Measurements from ENCODE around the gene VEGFA. TPM values are rescaled to one million over a fixed set of nuclear protein-coding genes. Genes with fewer than 3 reads are reported as not detected.

The VEGFA gene
- total RNA-seq, 2 experiments from 2014 or later = 64.6 to 72.8 TPM

DNA sequence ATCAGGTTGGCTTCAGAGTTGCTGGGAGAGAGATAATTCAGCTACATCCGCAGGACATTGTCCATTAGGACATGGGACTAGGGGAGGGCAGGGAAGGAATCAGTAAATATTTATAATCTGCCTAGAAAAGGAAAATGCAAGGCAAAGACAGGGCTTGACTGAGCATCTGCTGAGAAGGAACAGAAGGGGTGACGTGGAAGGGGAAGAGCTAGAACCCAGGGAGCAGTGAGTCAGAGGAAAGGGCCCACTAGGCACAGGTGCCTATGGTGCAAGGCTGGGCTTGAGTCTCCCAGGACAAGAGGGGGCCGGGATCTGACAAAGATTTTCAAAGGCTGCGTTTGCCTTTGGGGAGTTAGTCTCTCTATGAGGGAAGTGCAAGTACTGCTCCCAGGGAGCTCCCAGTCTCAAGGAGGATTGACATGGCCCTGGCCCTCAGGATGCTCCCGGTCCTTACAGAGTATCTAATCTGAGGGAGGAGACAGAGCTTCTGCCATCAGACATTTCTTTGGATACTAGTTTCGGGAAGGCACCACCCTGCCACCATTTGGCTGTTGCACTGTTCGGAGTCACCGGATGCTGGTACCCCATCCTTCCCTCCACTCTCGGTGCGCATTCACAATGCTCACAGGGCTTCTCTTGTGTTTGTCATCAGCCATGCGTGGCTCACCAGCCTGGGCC, 21.9 kb downstream of the VEGFA start:
- Mint-ChIP-seq H3K36me3 (ENCODE audit: low read depth) (no peaks in the 10 kb centered on the region), H3K27ac (no peak overlapping the region), H3K27me3 (no peaks in the 10 kb centered on the region), H3K9me3 (ENCODE audit: low read depth) (no peaks in the 10 kb centered on the region), H3K4me1 (no peaks in the 10 kb centered on the region), H3K4me3 (no peak overlapping the region)
- no peak for ATAC-seq
- DNase-seq = no peak
- ChIA-PET POLR2A (no interaction called here), CTCF (no interaction called here)
- intact Hi-C loops (cut with DNase I, micrococcal nuclease) = no loop called here

DNA sequence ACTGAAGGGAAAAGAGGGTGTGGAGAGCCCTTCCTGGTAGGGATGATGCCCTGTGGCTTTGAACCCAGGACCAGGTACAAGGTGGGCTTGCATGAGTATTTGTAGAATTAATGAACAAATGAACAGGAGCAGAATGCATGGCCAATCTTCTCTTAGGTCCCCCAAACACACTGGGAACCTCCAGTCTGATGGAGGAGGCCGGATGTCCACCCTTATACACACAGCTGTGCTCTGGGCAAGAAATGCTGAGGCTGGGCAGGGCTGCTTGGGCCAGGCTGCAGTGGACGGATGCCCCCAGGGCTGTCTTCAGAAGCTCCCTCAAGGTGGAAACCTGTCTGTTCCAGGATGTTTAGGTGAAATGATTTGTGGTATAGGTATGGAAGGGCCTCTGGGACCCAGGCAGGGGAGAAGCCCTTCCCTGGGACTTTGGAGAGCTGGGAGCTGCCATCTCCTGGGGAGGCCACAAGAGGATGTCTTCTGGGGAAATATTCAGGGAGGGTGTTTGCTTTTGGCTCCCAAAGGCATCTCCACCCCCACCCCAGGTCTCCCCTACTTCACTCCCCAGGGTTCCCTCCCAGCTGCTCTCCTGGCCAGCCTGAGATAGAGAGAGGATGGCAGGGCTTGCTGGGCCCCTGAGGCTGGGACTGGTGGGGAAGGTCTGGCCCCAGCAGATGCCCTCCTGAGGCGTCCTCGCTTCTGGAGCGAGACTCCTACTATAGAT, 23.3 kb downstream of the VEGFA start:
- no peaks in the 10 kb centered on the region for H3K27me3 Mint-ChIP-seq
- DNase-seq = no peak
- intact Hi-C loops (cut with DNase I, micrococcal nuclease) = no loop called here
- H3K4me1 Mint-ChIP-seq = no peaks in the 10 kb centered on the region
- no peak overlapping the region for H3K4me3 Mint-ChIP-seq
- ATAC-seq = no peak
- POLR2A ChIA-PET = no interaction called here
- no peak overlapping the region for H3K27ac Mint-ChIP-seq
- CTCF ChIA-PET = interaction anchor here (1.1 kb wide), 1 partner anchor 14 kb away, joined by 3 read pairs; no protein-coding TSS in a partner anchor
- no peaks in the 10 kb centered on the region for H3K36me3 Mint-ChIP-seq (ENCODE audit: low read depth)
- H3K9me3 Mint-ChIP-seq (ENCODE audit: low read depth) = no peaks in the 10 kb centered on the region

DNA sequence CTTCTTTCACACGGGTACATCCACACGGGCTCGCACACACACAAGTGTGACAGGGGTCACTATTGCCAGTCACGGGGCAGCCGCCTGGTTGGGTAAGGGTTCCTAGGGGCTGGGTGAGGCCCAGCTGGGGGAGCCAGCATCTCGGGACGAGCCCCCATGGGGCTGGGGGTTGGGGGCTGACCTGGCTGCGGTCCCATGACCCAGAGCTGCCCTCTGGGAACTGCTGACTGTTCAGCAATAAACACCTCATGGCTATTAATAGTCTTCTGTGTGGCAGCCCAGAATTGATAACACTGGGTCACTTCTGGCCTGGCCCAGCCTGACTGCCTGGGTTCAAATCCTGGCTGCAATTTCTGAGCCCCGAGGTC, 23.8 kb downstream of the VEGFA start:
- Mint-ChIP-seq H3K27me3 (no peaks in the 10 kb centered on the region), H3K27ac (no peak overlapping the region), H3K4me3 (no peak overlapping the region), H3K4me1 (no peaks in the 10 kb centered on the region), H3K9me3 (ENCODE audit: low read depth) (no peaks in the 10 kb centered on the region), H3K36me3 (ENCODE audit: low read depth) (no peaks in the 10 kb centered on the region)
- ChIA-PET POLR2A (no interaction called here), CTCF (interaction anchor here (1.0 to 1.1 kb wide), 2 partner anchors 13 to 157 kb away, joined by 3 to 4 read pairs; no protein-coding TSS in a partner anchor)
- DNase-seq (no peak), ATAC-seq (no peak)
- intact Hi-C loops (cut with DNase I, micrococcal nuclease) = no loop called here

DNA sequence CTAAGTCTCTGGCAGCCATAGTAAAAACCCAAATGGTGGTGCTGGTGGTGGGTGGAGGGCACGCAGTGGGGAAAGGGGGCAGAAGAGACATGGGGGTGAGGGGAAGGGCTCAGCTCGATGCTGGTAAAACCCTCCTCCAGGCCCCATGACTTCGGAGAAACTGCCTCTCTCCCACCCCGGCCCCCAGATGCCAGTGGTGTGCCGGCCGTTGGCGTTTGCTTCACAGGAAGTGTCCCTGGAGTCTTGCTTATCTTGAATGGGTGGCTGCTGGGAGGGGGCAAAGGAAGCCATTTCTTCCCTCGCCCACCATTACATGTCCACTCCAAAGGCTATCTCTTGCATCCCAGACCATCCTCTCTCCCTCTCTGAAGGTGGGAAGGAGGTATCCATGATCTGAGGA, 25.4 kb downstream of the VEGFA start:
- intact Hi-C loops (cut with DNase I, micrococcal nuclease) = no loop called here
- Mint-ChIP-seq H3K4me1 (peaks cover 3% of the 10 kb centered on the region), H3K27ac (no peak overlapping the region), H3K27me3 (no peaks in the 10 kb centered on the region), H3K4me3 (no peak overlapping the region), H3K36me3 (ENCODE audit: low read depth) (no peaks in the 10 kb centered on the region), H3K9me3 (ENCODE audit: low read depth) (no peaks in the 10 kb centered on the region)
- ChIA-PET POLR2A (no interaction called here), CTCF (no interaction called here)
- ATAC-seq (no peak), DNase-seq (no peak)

DNA sequence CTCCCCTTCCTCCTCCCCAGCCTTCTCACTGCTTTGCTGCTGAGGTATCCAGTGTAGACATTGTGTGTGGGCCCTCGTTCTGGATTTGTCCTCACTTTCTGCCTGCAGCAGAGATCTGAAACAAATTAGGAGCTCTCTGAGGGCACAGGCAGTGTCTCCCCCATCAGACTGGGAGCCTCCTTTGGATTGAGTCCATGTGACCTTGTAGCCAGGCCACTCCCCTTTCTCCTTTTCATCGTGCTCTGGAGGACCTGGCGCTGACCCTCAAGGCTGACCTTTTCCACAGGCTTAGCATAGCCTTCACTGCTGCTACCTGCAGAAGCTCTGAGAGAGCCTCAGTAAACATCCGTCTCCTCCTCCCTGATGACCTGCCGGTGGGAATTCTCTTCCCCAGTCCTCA, 26.2 kb downstream of the VEGFA start:
- intact Hi-C loops (cut with DNase I, micrococcal nuclease) = no loop called here
- Mint-ChIP-seq H3K4me1 (peaks cover 3% of the 10 kb centered on the region), H3K9me3 (ENCODE audit: low read depth) (no peaks in the 10 kb centered on the region), H3K36me3 (ENCODE audit: low read depth) (no peaks in the 10 kb centered on the region), H3K4me3 (no peak overlapping the region), H3K27ac (no peak overlapping the region), H3K27me3 (no peaks in the 10 kb centered on the region)
- ATAC-seq (no peak), DNase-seq (no peak)
- ChIA-PET POLR2A (no interaction called here), CTCF (no interaction called here)

DNA sequence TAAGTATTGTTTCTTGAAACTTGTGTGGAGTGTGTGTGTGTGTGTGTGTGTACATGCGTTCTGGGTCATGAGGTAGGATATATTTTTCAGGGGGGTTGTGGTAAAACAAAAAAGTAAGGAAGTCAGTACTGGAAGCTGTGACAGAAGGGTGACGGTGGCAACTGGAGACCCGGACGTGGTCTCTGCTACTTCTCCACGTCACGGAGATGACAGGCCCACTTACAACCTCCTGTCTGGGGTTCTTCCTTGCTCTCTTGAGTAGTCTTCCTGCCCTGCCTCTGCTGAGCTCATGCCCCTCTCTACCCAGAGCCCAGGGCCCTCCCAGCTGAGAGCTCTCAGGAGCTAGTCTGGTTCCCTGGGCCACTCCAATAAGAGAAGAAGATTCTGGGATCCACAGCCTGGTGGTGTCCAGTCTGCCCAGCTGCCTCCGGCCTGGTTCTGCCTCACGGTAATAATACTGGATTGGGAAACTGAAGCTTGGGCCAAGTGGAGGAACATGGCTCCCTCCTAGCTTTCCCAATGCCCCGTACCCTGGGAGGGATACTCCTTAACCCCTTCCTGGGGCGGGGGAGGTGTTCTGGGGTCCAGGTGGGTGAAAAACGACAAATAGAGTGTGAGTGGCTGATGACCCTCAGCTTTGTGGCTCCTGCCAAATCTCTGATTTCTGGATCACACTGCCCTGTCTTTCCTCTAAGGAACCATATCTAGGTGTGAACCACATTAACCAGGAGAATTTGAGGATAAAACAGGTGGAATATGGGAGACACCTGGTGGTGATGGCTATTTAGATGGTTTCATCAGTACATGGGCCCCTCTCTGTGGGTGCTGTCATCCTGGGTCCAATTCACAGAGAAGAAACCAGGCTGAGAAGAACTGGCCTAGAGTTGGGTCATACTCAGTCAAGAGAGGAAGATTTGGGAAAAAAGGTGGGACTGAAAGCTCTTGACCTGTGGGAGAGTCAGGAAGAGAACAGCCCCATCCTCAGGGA, 27.2 kb downstream of the VEGFA start:
- no peaks in the 10 kb centered on the region for H3K9me3 Mint-ChIP-seq (ENCODE audit: low read depth)
- peaks cover 3% of the 10 kb centered on the region for H3K4me1 Mint-ChIP-seq
- POLR2A ChIA-PET = no interaction called here
- H3K27ac Mint-ChIP-seq = no peak overlapping the region
- H3K36me3 Mint-ChIP-seq (ENCODE audit: low read depth) = no peaks in the 10 kb centered on the region
- DNase-seq = no peak
- intact Hi-C loops (cut with DNase I, micrococcal nuclease) = no loop called here
- no peaks in the 10 kb centered on the region for H3K27me3 Mint-ChIP-seq
- no peak overlapping the region for H3K4me3 Mint-ChIP-seq
- no peak for ATAC-seq
- CTCF ChIA-PET = interaction anchor here (0.6 to 0.7 kb wide), 2 partner anchors 241 to 283 kb away, joined by 3 read pairs; no protein-coding TSS in a partner anchor

DNA sequence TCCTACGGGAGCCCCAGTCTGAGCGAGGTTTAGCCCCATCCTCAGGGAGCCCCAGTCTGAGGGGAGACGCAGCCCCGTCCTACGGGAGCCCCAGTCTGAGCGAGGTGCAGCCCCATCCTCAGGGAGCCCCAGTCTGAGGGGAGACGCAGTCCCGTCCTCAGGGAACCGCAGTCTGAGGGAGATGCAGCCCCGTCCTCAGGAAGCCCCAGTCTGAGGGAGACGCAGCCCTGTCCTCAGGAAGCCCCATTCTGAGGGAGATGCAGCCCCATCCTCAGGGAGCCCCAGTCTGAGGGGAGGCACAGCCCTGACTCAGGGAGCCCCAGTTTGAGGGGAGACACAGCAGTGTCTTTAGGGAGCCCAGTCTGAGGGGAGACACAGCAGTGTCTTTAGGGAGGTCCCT, 27.9 kb downstream of the VEGFA start:
- Mint-ChIP-seq H3K9me3 (ENCODE audit: low read depth) (no peaks in the 10 kb centered on the region), H3K4me1 (peaks cover 3% of the 10 kb centered on the region), H3K36me3 (ENCODE audit: low read depth) (no peaks in the 10 kb centered on the region), H3K4me3 (no peak overlapping the region), H3K27ac (no peak overlapping the region), H3K27me3 (no peaks in the 10 kb centered on the region)
- ATAC-seq = no peak
- no peak for DNase-seq
- intact Hi-C loops (cut with DNase I, micrococcal nuclease) = no loop called here
- ChIA-PET POLR2A (no interaction called here), CTCF (no interaction called here)

DNA sequence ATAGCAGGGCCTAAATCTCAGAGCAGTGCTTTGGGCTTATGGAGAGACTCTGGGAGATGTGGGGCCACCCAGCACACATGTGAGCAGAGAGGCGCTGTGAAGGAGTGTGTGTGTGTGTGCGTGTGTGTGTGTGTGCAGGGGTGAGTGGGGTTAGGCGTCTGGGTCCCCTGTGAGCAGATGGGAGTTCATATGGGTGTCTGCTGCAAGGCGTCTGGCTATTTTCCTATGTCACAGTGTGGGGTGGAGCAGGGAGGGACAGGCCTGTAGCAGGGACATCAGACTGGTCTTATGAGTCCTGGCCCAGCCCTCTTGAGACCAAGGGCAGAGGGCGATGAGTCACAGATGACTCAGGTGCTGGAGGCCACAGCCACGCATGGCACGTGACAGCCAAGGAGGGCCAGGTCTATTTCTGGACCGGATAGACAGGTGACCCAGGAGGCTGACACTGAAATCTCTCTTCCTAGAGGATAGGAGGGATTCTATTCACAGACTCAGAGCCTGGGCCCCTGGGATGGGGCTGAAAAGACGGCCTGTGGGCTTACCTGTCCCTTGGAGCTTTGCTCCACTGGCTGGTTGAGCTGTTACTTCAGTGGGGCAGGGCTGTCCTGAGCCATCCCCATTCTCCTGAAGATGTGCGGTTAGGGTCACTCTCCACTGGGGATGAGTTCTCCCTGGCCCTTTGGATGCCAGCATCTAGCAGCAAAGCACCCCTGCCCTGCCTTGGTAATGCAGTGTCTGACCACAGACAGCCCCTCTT, 28.9 kb downstream of the VEGFA start:
- ChIA-PET CTCF (interaction anchor here (1.3 kb wide), 1 partner anchor 25 kb away, joined by 4 read pairs; no protein-coding TSS in a partner anchor), POLR2A (interaction anchor here (0.7 kb wide), 1 partner anchor 152 kb away, joined by 3 read pairs; no protein-coding TSS in a partner anchor)
- Mint-ChIP-seq H3K36me3 (ENCODE audit: low read depth) (no peaks in the 10 kb centered on the region), H3K9me3 (ENCODE audit: low read depth) (no peaks in the 10 kb centered on the region), H3K27me3 (no peaks in the 10 kb centered on the region), H3K4me1 (peaks cover 3% of the 10 kb centered on the region), H3K4me3 (no peak overlapping the region), H3K27ac (no peak overlapping the region)
- ATAC-seq = peak; percentile 71
- intact Hi-C loops (cut with DNase I, micrococcal nuclease) = no loop called here
- DNase-seq = peak; percentile 47

DNA sequence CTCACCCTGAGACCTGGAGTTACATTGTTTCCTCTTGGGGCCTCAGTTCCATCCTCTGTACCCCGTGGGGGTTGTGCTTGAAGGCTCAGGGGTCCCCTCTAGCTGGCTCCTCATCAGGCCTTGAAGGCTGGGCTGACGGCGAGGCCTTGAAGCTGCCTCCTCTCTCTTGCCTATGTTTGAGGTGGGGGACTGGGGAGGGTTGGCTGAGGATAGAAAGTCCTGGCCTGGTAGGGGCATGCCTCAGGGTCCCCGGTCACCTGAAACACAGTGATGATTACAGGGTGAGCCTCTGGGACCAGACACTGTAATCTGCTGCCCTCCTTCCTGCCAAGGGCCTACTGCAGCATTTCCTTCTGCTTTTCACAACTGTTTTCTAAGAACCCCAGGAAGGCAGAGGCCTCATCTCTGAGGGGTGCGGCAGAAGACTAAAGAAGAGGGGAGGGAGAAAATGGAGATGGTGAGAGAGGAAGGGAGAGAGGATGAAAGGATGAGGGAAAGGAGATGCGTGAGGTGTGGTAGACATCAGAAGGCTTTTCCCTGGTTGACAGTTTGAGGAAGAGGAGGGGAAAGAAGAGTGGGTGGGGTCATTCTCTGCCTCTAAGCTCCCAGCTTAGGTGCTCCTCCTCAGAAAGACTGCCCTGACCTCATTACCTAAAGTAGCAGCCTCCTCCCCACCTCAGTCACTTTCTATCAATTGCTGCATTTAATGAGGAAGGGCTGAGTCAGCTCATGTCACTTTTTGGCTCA, 29.7 kb downstream of the VEGFA start:
- peaks cover 5% of the 10 kb centered on the region for H3K4me1 Mint-ChIP-seq
- no peaks in the 10 kb centered on the region for H3K36me3 Mint-ChIP-seq (ENCODE audit: low read depth)
- H3K4me3 Mint-ChIP-seq = no peak overlapping the region
- intact Hi-C loops (cut with DNase I, micrococcal nuclease) = no loop called here
- no peaks in the 10 kb centered on the region for H3K27me3 Mint-ChIP-seq
- no peaks in the 10 kb centered on the region for H3K9me3 Mint-ChIP-seq (ENCODE audit: low read depth)
- no peak for DNase-seq
- ATAC-seq = no peak
- POLR2A ChIA-PET = interaction anchor here (0.7 kb wide), 1 partner anchor 151 kb away, joined by 3 read pairs; no protein-coding TSS in a partner anchor
- CTCF ChIA-PET = interaction anchor here (0.7 to 1.3 kb wide), 3 partner anchors 26 to 786 kb away, joined by 3 to 4 read pairs (median 3); partner anchors contain the start of gene KLHDC3
- no peak overlapping the region for H3K27ac Mint-ChIP-seq

DNA sequence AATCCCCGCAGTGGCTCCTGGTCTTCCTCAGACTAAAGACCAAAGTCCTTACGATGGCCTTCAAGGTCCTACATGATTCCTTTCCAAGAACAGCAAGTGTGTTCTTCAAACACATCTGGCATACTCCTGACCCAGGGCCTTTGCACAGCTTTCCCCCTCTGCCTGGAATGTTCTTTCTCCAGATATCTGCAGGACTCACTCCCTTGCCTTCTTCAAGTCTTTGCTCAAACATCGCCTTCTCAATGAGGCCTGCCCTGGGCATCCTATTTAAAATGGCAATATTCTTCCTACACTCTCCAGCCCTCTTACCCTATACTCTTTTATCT, 30.2 kb downstream of the VEGFA start:
- POLR2A ChIA-PET = no interaction called here
- CTCF ChIA-PET = interaction anchor here (0.7 to 1.3 kb wide), 3 partner anchors 26 to 786 kb away, joined by 3 to 4 read pairs (median 3); partner anchors contain the start of gene KLHDC3
- intact Hi-C loops (cut with DNase I, micrococcal nuclease) = no loop called here
- Mint-ChIP-seq H3K4me3 (no peak overlapping the region), H3K27ac (no peak overlapping the region), H3K9me3 (ENCODE audit: low read depth) (no peaks in the 10 kb centered on the region), H3K36me3 (ENCODE audit: low read depth) (no peaks in the 10 kb centered on the region), H3K27me3 (no peaks in the 10 kb centered on the region), H3K4me1 (peaks cover 5% of the 10 kb centered on the region)
- DNase-seq (no peak), ATAC-seq (no peak)

Measured in activated CD4-positive, alpha-beta T cell treated with anti-CD3 and anti-CD28 coated beads for 36 hours (primary cell).